Subcutaneous adipose tissue (tissue), 4 donors: ENCODE measurements around the gene XPR1. TPM values are rescaled to one million over a fixed set of nuclear protein-coding genes. Genes with fewer than 3 reads are reported as not detected.

ENCODE experiments used
- total RNA-seq, 4 donors: library from RNA; depleted of rRNA; stranded (reverse); fragments of >200 nt; gene quantifications; one replicate each; pipeline ENCODE4 v1.1.0, GENCODE V29; 2016
- TF ChIP-seq, protein P1 (sequence below): fragments of 450-650 bp; IDR thresholded peaks from one replicate; pipeline ENCODE4 v1.5.1; 2016; ENCODE audit warnings: low read depth, mild to moderate bottlenecking, control low read depth, antibody characterized with exemption, moderate library complexity

The XPR1 gene
- total RNA-seq, 4 donors from 2014 or later, result 15.0 to 40.6 (median 20.7) TPM

DNA sequence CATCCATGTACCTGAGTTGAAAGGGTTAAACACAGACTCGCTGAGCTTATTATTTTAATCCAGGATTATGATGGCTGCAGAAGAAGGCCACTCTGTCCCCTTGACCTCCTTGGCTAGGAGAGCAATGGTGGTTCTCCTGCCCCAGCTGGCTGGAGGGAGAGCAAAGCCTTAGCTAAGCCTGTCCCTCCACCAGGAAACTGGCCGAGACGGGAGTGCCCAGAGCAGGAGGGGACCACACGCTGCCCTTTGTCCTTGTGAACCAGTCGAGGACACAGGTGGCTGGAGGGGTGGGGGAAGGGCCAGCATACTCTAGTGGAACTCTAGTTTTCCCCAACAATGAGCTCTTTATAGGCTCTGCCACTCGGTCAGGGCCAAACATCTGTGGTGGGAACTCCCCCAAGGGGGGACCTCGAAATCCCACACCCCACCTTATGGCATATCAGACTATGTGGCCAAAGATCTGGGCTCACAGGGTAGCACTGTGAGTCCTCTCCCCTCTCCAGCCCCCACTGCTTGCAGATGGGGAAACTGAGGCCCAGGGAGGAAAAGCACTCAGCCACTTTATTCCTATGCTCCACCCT lies 293.7 kb downstream of the XPR1 start:
- TF ChIP-seq, protein P1, sequence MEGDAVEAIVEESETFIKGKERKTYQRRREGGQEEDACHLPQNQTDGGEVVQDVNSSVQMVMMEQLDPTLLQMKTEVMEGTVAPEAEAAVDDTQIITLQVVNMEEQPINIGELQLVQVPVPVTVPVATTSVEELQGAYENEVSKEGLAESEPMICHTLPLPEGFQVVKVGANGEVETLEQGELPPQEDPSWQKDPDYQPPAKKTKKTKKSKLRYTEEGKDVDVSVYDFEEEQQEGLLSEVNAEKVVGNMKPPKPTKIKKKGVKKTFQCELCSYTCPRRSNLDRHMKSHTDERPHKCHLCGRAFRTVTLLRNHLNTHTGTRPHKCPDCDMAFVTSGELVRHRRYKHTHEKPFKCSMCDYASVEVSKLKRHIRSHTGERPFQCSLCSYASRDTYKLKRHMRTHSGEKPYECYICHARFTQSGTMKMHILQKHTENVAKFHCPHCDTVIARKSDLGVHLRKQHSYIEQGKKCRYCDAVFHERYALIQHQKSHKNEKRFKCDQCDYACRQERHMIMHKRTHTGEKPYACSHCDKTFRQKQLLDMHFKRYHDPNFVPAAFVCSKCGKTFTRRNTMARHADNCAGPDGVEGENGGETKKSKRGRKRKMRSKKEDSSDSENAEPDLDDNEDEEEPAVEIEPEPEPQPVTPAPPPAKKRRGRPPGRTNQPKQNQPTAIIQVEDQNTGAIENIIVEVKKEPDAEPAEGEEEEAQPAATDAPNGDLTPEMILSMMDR, result no peak

DNA sequence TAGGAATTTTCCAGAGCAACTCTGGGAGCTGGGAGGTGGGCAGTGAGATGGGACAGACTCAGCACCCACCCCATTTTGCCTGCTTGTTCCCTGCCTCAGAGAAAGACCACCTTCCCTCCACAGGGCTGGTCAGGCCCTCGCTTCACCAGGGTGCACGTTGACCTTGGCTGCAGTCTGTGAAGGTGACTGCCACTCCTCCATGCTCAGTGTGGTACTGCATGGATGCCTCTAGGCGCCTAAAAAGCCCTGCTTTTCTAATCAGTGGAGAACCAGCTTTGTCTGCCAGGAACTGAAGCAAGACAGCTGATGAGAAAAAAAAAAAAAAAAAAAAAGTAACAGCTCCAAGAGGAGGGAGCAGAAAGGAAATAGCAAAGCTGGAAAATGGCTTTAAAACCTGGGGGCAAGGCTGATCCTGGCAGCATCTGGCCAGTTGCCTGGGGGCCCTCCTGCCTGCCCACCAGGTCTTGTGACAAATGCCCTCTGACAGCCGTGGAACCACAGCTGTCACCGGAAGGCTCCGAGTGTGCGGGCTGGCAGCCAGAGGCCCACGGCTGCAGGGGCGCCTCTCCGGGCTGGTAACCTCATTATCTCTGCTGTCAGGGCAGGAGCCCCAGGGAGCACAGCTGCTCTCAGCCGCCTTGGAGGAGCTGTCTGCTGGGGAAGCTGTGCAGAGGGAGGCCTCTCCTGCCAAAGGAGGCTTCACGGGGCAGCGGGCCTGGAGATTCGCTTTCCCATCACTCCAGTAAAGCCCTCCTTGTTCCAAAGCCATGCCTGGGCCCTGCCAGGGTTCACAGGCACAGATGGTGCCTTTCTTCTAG lies 294.6 kb downstream of the XPR1 start:
- TF ChIP-seq, protein P1, result no peak

DNA sequence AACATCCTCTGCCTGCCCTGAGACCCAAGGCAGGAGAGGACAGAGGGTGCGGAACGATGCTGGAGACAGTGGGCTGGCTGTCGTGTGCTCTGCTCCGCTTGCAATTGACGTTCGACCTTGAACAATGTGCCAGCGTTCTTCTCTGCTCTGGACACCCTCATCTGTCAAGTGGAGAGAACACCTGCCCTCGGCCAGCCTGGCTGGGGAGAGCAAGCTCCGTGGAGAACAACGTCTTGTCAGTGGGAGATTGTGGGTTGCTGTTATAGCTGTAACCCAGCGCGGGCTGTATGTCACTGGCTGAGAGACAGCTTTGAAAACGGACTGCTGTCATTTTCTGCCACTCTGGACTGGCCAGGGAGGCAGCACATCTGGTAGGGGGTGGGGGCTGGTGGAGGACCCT lies 295.5 kb downstream of the XPR1 start:
- TF ChIP-seq, protein P1, result no peak

DNA sequence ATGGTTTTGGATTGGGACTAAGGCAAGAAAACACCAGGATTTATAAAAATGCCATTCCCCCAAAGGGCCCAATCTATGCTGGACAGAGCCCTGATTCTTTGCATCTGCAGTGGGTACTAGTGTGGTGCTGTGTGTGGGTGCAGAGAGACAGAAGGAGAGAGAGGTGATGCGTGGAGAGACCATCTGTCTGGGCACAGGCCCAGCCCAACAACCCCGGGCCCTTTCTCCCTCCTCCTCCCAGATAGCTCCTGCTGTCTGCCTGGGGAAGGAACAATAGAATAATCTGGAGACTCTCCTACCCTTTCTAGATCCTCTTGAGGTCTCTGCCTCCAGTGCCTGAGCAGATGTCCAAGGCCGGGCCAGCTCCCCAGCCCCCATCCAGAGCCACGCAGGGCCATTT lies 296.0 kb downstream of the XPR1 start:
- TF ChIP-seq, protein P1, result no peak

DNA sequence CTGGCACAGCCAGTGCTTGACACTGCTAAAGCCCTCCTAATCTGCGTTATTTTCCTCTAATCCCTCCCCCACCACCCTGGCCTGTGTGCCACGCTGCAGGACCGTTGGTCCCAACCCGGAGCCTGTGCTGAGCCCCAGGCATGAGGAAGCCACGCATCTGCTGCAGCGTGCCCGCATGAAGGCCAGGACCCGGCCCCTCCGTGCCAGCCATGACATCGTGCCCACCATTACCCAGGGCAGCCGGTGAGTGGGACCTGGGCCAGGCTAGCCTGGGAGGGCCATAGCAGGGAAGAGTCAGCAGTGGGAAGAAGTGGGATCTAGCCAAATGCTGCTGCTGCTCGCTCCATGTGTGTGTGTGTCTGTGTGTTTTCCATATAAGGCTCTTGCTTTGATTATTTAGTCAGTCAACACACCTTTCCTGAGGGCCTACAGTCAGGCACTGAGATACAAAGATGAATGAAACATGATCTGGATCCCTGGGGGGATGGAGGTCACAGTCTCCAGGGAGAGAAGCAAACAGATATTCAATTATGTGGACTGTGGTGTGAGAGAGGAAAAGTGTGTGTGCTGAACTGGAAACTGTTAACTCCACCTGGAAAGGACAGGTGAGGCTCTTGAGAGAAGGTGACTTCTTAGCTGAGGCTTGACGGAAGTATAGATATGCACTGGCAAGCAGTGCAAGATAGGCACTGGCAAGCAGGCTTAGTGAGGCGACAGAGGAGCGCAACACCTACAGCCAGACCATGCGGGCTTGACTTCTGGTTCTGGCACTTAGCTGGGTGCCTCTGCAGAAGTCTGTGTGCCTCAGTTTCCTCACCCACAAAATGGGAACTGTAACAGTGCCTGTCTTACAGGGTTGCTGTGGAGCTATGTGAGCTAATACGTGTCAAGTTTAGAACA lies 296.8 kb downstream of the XPR1 start:
- TF ChIP-seq, protein P1, result no peak

DNA sequence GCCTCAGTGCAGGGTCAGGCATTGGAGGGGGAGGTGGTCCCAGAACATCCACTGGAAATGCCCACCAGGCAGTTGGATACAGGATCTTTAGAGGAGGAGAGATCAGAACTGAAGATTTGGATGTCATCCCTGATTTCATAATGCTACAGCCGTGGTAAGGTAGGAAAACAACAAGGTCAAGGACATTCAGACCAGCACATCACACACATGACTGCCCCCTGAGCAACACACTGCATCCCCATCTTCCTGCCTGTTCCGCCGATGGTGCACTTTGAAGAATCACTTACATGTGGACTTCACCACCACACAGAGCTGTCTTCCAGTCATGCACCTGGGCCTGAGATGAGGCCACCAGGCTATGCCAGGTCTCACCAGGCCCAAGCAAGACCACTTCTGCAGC lies 297.6 kb downstream of the XPR1 start:
- TF ChIP-seq, protein P1, result no peak

DNA sequence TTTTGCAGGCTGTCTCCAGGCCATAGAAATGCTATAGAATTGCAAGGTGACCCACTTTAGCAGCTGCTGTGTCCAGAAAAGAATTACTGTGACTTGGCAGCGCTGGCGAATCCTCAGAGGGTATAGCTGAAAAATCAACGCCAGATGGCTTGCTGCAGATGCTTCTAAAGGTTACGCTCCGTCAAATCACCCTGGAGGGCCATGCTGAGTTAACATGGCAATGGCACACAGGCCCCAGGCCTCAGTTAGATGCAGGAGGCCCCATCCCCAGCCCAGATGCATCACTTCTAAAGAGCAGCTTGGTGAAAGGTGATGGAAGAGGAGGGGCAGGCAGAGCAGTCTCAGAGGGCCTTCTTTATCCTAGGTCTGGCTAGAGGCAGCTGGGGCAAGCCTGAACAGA lies 298.9 kb downstream of the XPR1 start:
- TF ChIP-seq, protein P1, result no peak
